Loucy (cell line): ENCODE results near the gene SPANXN3.

Experiments used
- H2AFZ ChIP-seq: fragments of 200-600 bp; sonication (generic); 2 replicates; pipeline ENCODE4 v1.6.0; 2016; ENCODE audit warnings: antibody characterized with exemption, mild to moderate bottlenecking, low read length, moderate library complexity
- H3F3A ChIP-seq: fragments of 200-600 bp; 2 replicates; pipeline ENCODE4 v1.6.0; 2016; ENCODE audit warnings: antibody characterized with exemption, low read depth, mild to moderate bottlenecking
- H3K27me3 ChIP-seq: fragments of 200-600 bp; sonication (generic); 2 replicates; pipeline ENCODE4 v1.6.1; 2014; ENCODE audit warnings: low read length, mild to moderate bottlenecking; ENCODE audit not compliant: insufficient read depth, poor library complexity, severe bottlenecking
- H3K36me3 ChIP-seq: fragments of 200-600 bp; sonication (generic); 2 replicates; pipeline ENCODE4 v1.6.1; 2016; ENCODE audit warnings: low read length; ENCODE audit not compliant: insufficient read depth
- H3K4me1 ChIP-seq: fragments of 200-600 bp; sonication (generic); 2 replicates; pipeline ENCODE4 v1.5.1; 2014; ENCODE audit warnings: low read length, mild to moderate bottlenecking; ENCODE audit not compliant: insufficient read depth, poor library complexity, severe bottlenecking
- H3K4me2 ChIP-seq: fragments of 200-600 bp; sonication (generic); 2 replicates; pipeline ENCODE4 v1.6.0; 2014; ENCODE audit warnings: antibody characterized with exemption, low read length, low read depth, mild to moderate bottlenecking; ENCODE audit not compliant: poor library complexity, severe bottlenecking
- H3K4me3 ChIP-seq: fragments of 200-600 bp; sonication (generic); 2 replicates; pipeline ENCODE4 v1.5.1; 2014; ENCODE audit warnings: low read length, mild to moderate bottlenecking, mixed read lengths; ENCODE audit not compliant: poor library complexity, severe bottlenecking
- H3K79me2 ChIP-seq: fragments of 200-600 bp; sonication (generic); 2 replicates; pipeline ENCODE4 v1.6.1; 2014; ENCODE audit warnings: low read length; ENCODE audit not compliant: insufficient read depth
- H3K9ac ChIP-seq: fragments of 200-600 bp; sonication (generic); 2 replicates; pipeline ENCODE4 v1.6.0; 2014; ENCODE audit warnings: mild to moderate bottlenecking, low read depth, low read length, moderate library complexity; ENCODE audit not compliant: poor library complexity, severe bottlenecking
- H3K9me2 ChIP-seq: fragments of 200-600 bp; sonication (generic); replicated peaks from 2 replicates; pipeline ENCODE4 v1.6.1; 2016; ENCODE audit warnings: low read depth, low read length, mixed read lengths
- H3K9me3 ChIP-seq: fragments of 200-600 bp; sonication (generic); 2 replicates; pipeline ENCODE4 v1.6.1; 2014; ENCODE audit warnings: mild to moderate bottlenecking, antibody characterized with exemption, low read length, low read depth; ENCODE audit not compliant: insufficient read depth
- H4K20me1 ChIP-seq: fragments of 200-600 bp; sonication (generic); 2 replicates; pipeline ENCODE4 v1.6.0; 2014; ENCODE audit warnings: antibody characterized with exemption, low read length, mild to moderate bottlenecking; ENCODE audit not compliant: insufficient read depth, poor library complexity, severe bottlenecking
- CTCF ChIP-seq: fragments of 200-600 bp; sonication (generic); conservative IDR thresholded peaks from 2 replicates; pipeline ENCODE4 v1.5.1; 2014; ENCODE audit warnings: mild to moderate bottlenecking, antibody characterized with exemption, low read length
- EZH2phosphoT487 ChIP-seq: fragments of 200-600 bp; IDR thresholded peaks from 2 replicates; pipeline ENCODE4 v1.6.1; 2018; ENCODE audit warnings: antibody characterized with exemption, mild to moderate bottlenecking, moderate library complexity, borderline replicate concordance

SPANXN3 gene

GRCh38 chrX:143462696-143463095, 54.6 kb downstream of the SPANXN3 start:
- no peak overlapping the region for H2AFZ ChIP-seq
- no peak overlapping the region for H3K4me2 ChIP-seq
- H3K9me2 ChIP-seq, result no peaks in the 10 kb centered on the region
- H3K9me3 ChIP-seq, result no peaks in the 10 kb centered on the region
- no peaks in the 10 kb centered on the region for H3F3A ChIP-seq
- TF ChIP-seq CTCF (no peak), EZH2phosphoT487 (no peak)
- no peaks in the 10 kb centered on the region for H4K20me1 ChIP-seq
- H3K4me1 ChIP-seq, result no peaks in the 10 kb centered on the region
- no peak overlapping the region for H3K4me3 ChIP-seq
- no peak overlapping the region for H3K9ac ChIP-seq
- no peaks in the 10 kb centered on the region for H3K27me3 ChIP-seq
- no peaks in the 10 kb centered on the region for H3K79me2 ChIP-seq
- H3K36me3 ChIP-seq, result no peaks in the 10 kb centered on the region

DNA sequence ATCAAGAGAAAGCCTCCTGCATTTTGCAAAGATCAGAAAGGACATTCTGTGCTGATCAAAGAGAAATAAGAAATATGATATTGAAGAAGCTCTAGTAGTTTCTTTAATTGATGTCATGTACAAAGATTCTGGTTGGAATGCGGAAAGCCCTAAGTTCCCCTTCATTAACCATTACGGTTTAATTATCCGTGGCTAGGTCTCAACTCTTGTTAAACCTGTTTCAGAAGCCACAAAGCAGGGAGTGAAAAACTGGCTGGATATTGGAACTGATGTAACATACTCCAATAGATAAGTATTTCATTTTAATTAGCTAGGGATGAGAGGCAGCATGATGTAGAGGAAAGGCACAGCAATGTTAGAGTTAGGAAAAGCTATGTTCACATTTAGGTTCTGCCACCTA, 55.7 kb downstream of the SPANXN3 start:
- Histone ChIP-seq H3K4me1 (no peaks in the 10 kb centered on the region), H3F3A (no peaks in the 10 kb centered on the region), H3K9me3 (no peaks in the 10 kb centered on the region), H3K4me3 (no peak overlapping the region), H3K36me3 (no peaks in the 10 kb centered on the region), H3K9me2 (no peaks in the 10 kb centered on the region), H3K4me2 (no peak overlapping the region), H3K79me2 (no peaks in the 10 kb centered on the region), H3K27me3 (no peaks in the 10 kb centered on the region), H4K20me1 (no peaks in the 10 kb centered on the region), H3K9ac (no peak overlapping the region), H2AFZ (no peak overlapping the region)
- TF ChIP-seq EZH2phosphoT487 (no peak), CTCF (no peak)
